IMR-90 (cell line): Measurements from ENCODE around the gene ATP1B3. TPM values are rescaled to one million over a fixed set of nuclear protein-coding genes. Genes with fewer than 3 reads are reported as not detected.

Experiments used
- ATAC-seq: fragments of 200-7000 bp; cut with Tn5 transposase; 2 replicates; pipeline ENCODE4 v1.9.1; 2020; ENCODE audit warnings: low read depth, mild to moderate bottlenecking, moderate library complexity
- BruUV-seq: library from RNA; stranded (reverse); fragments of 400-500 nt; replicated peaks from 2 replicates; lab custom pipeline; 2021; lab: Mats Ljungman, UMichigan
- CTCF ChIA-PET: fragments of 300-600 bp; formaldehyde crosslinking; extraction: SDS; loops from one replicate; lab custom pipeline; 2021; ENCODE audit warnings: antibody characterized with exemption; lab: Yijun Ruan, JAX
- POLR2A ChIA-PET: fragments of 300-600 bp; sonication (Branson Sonifier 250); formaldehyde crosslinking; loops from one replicate; lab custom pipeline; 2022; ENCODE audit warnings: antibody characterized with exemption; ENCODE audit not compliant: unreplicated experiment; lab: Charles Lee
- DNase-seq: peaks from one replicate; pipeline ENCODE4 v3.0.0; 2013
- H2AFZ ChIP-seq: replicated peaks from 2 replicates; pipeline ENCODE3; 2013; ENCODE audit warnings: low read length, mild to moderate bottlenecking; ENCODE audit not compliant: poor library complexity
- H2AK5ac ChIP-seq: 2 replicates; pipeline ENCODE4 v1.6.1; 2013; ENCODE audit warnings: low read depth, low read length, inconsistent platforms
- H2AK9ac ChIP-seq: replicated peaks from 2 replicates; pipeline ENCODE3; 2013; ENCODE audit warnings: mild to moderate bottlenecking, low read depth, low read length, moderate library complexity; ENCODE audit not compliant: poor library complexity
- H2BK120ac ChIP-seq: 2 replicates; pipeline ENCODE4 v1.6.1; 2013; ENCODE audit warnings: low read depth, low read length, inconsistent platforms
- H2BK15ac ChIP-seq: 3 replicates; pipeline ENCODE4 v1.6.1; 2013; ENCODE audit warnings: low read depth, low read length, inconsistent platforms
- H2BK20ac ChIP-seq: 2 replicates; pipeline ENCODE4 v1.6.1; 2013; ENCODE audit warnings: low read depth, mild to moderate bottlenecking, inconsistent platforms, low read length, moderate library complexity
- H2BK5ac ChIP-seq: 2 replicates; pipeline ENCODE4 v1.6.1; 2013; ENCODE audit warnings: mild to moderate bottlenecking, low read depth, low read length, inconsistent platforms; ENCODE audit not compliant: poor library complexity, severe bottlenecking
- H3K14ac ChIP-seq: replicated peaks from 2 replicates; pipeline ENCODE4 v1.6.1; 2013; ENCODE audit warnings: low read depth, low read length, inconsistent platforms
- H3K18ac ChIP-seq: 2 replicates; pipeline ENCODE4 v1.6.1; 2013; ENCODE audit warnings: low read depth, low read length, control low read depth
- H3K23ac ChIP-seq: 2 replicates; pipeline ENCODE4 v1.6.1; 2013; ENCODE audit warnings: low read depth, low read length, inconsistent platforms
- H3K27ac ChIP-seq: 2 replicates; pipeline ENCODE4 v1.5.1; 2013; ENCODE audit warnings: mild to moderate bottlenecking, control low read depth, low read length; ENCODE audit not compliant: insufficient read depth
- H3K27me3 ChIP-seq: 2 replicates; pipeline ENCODE4 v1.6.1; 2013; ENCODE audit warnings: low read length; ENCODE audit not compliant: control insufficient read depth, insufficient read depth
- H3K36me3 ChIP-seq: 2 replicates; pipeline ENCODE4 v1.6.1; 2013; ENCODE audit warnings: low read length, mixed read lengths; ENCODE audit not compliant: control insufficient read depth, insufficient read depth
- H3K4ac ChIP-seq: 2 replicates; pipeline ENCODE4 v1.6.1; 2013; ENCODE audit warnings: low read depth, low read length, inconsistent platforms
- H3K4me1 ChIP-seq: 2 replicates; pipeline ENCODE4 v1.6.1; 2013; ENCODE audit warnings: low read length, mixed read lengths; ENCODE audit not compliant: control insufficient read depth, insufficient read depth
- H3K4me2 ChIP-seq: 2 replicates; pipeline ENCODE4 v1.6.1; 2013; ENCODE audit warnings: low read depth, mild to moderate bottlenecking, control low read depth, low read length, moderate library complexity
- H3K4me3 ChIP-seq: 2 replicates; pipeline ENCODE4 v1.5.1; 2013; ENCODE audit warnings: low read depth, mild to moderate bottlenecking, control low read depth, low read length, moderate library complexity; ENCODE audit not compliant: insufficient read depth
- H3K56ac ChIP-seq: 2 replicates; pipeline ENCODE4 v1.6.1; 2013; ENCODE audit warnings: low read length, inconsistent platforms; ENCODE audit not compliant: insufficient read depth; ENCODE audit errors: extremely low read depth
- H3K79me1 ChIP-seq, 2 experiments: 2 replicates each; pipeline ENCODE4 v1.6.1; 2013; ENCODE audit warnings: low read length in 2 of 2, inconsistent platforms in 1 of 2, low read depth in 1 of 2
- H3K9ac ChIP-seq: 2 replicates; pipeline ENCODE4 v1.6.1; 2013; ENCODE audit warnings: low read depth, low read length, control low read depth
- H3K9me1 ChIP-seq: 2 replicates; pipeline ENCODE4 v1.6.1; 2013; ENCODE audit warnings: low read length, inconsistent platforms; ENCODE audit not compliant: insufficient read depth
- H3K9me3 ChIP-seq: 2 replicates; pipeline ENCODE4 v1.6.1; 2013; ENCODE audit warnings: low read length; ENCODE audit not compliant: control insufficient read depth, insufficient read depth
- H4K20me1 ChIP-seq: 2 replicates; pipeline ENCODE4 v1.6.1; 2013; ENCODE audit warnings: low read length, inconsistent platforms; ENCODE audit not compliant: insufficient read depth
- H4K5ac ChIP-seq: 2 replicates; pipeline ENCODE4 v1.6.1; 2013; ENCODE audit warnings: mild to moderate bottlenecking, low read depth, low read length, control low read depth
- H4K8ac ChIP-seq, 2 experiments: 2 replicates each; pipeline ENCODE4 v1.6.1; 2013; ENCODE audit warnings: low read depth in 2 of 2, low read length in 2 of 2, control low read depth in 1 of 2, inconsistent platforms in 1 of 2
- H4K91ac ChIP-seq: 2 replicates; pipeline ENCODE4 v1.6.1; 2013; ENCODE audit warnings: low read depth, low read length, inconsistent platforms; ENCODE audit not compliant: insufficient read depth
- BHLHE40 ChIP-seq: fragments of 150-350 bp; IDR thresholded peaks from 2 replicates; pipeline ENCODE4 v1.6.1; 2016; ENCODE audit warnings: mild to moderate bottlenecking, low read depth, low read length
- CHD1 ChIP-seq: IDR thresholded peaks from 2 replicates; pipeline ENCODE4 v1.6.1; 2012; ENCODE audit warnings: low read depth, low read length, improper control_type of control experiment
- CTCF ChIP-seq: conservative IDR thresholded peaks from 2 replicates; pipeline ENCODE4 v1.5.1; 2012; ENCODE audit warnings: mild to moderate bottlenecking, low read depth, low read length, improper control_type of control experiment
- FOS ChIP-seq: fragments of 150-350 bp; IDR thresholded peaks from 2 replicates; pipeline ENCODE4 v1.6.1; 2016; ENCODE audit warnings: low read depth, low read length
- RAD21 ChIP-seq: IDR thresholded peaks from 2 replicates; pipeline ENCODE4 v1.6.1; 2012; ENCODE audit warnings: low read length, improper control_type of control experiment
- RCOR1 ChIP-seq: IDR thresholded peaks from 2 replicates; pipeline ENCODE4 v1.6.1; 2012; ENCODE audit warnings: mild to moderate bottlenecking, low read length, improper control_type of control experiment; ENCODE audit not compliant: insufficient replicate concordance
- SMC3 ChIP-seq: fragments of 150-350 bp; IDR thresholded peaks from 2 replicates; pipeline ENCODE4 v1.6.1; 2016; ENCODE audit warnings: low read depth, mild to moderate bottlenecking, antibody characterized with exemption, low read length, moderate library complexity
- USF2 ChIP-seq: fragments of 150-350 bp; IDR thresholded peaks from 2 replicates; pipeline ENCODE4 v1.6.1; 2017; ENCODE audit warnings: mild to moderate bottlenecking, antibody characterized with exemption, low read length, low read depth
- WGBS, 2 experiments: methylation state at CpG; one replicate each; pipeline versions ENCODE4 v1.1.5 to v1.1.7; 2013; ENCODE audit warnings: missing lambda C conversion rate in 2 of 2; ENCODE audit not compliant: insufficient read length in 1 of 2; ENCODE audit errors: extremely low coverage in 2 of 2; 5-methylcytosine and 5-hydroxymethylcytosine counted together
- dilution Hi-C: fragments of 300-500 bp; cut with HindIII; formaldehyde crosslinking; loops from one replicate; pipeline ENCODE4 v1.14.3; 2018; ENCODE audit warnings: low sequenced_read_pairs; ENCODE audit not compliant: unreplicated experiment
- in situ Hi-C: fragments of 300-500 bp; cut with MboI; formaldehyde crosslinking; loops from 3 replicates; pipeline ENCODE4 v1.14.3; 2019; ENCODE audit warnings: low sequenced_read_pairs, inconsistent platforms, mixed read lengths
- intact Hi-C: fragments of 100-400 bp; cut with micrococcal nuclease; formaldehyde crosslinking; loops from 2 replicates; pipeline ENCODE4 v1.10.0; 2022
- polyA plus RNA-seq, 3 experiments: library from polyadenylated mRNA; depleted of rRNA; stranded (reverse); fragments of >200 nt; gene quantifications; 2 replicates each; pipeline ENCODE4 v1.2.3, GENCODE V29; 2012; ENCODE audit warnings: low replicate concordance in 1 of 3
- total RNA-seq: library from RNA; depleted of rRNA; stranded (reverse); fragments of >200 nt; gene quantifications from 2 replicates; pipeline ENCODE4 v1.2.3, GENCODE V29; 2012

ATP1B3 gene
- total and polyA plus RNA-seq, 2 of the 4 experiments (the other 2 are of a cell fraction), result 64.3 to 126 TPM

DNA sequence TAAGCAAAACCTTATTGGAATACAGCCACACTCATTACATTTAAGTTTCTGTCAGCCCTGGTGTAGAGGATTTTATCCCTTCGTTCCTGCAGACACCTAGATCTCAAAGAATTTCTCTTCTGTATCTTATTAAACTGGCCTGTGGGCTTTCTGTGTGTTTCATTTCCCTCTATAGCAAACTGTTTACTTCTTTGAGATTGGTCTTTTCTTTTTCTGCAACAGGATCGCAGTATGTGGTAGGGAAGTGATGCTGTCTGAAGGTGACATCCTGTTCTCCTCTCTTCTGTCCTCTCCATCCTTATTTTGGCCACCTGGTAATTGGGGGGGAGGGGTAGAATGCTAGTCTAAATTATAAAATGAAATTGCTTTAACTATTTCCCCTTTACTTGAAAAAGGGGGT lies 25.5 kb downstream of the ATP1B3 start:
- Histone ChIP-seq H3K79me1 (peaks cover 35 to 51% of the 10 kb centered on the region in 2 experiments), H2BK15ac (no peak overlapping the region), H3K4me1 (peaks cover 5% of the 10 kb centered on the region), H3K27me3 (no peaks in the 10 kb centered on the region), H3K36me3 (peaks cover 7% of the 10 kb centered on the region), H3K56ac (no peak overlapping the region), H3K4ac (no peak overlapping the region), H3K9ac (no peak overlapping the region), H4K5ac (no peak overlapping the region), H2AFZ (no peak overlapping the region), H3K9me1 (peaks cover 5% of the 10 kb centered on the region), H3K27ac (no peak overlapping the region), H4K91ac (no peak overlapping the region), H3K14ac (no peak overlapping the region), H2BK5ac (no peak overlapping the region), H4K8ac (no peak overlapping the region), H3K9me3 (no peaks in the 10 kb centered on the region), H3K18ac (no peak overlapping the region), H3K4me3 (no peak overlapping the region), H3K23ac (no peak overlapping the region), H4K20me1 (peaks cover 2% of the 10 kb centered on the region), H2BK20ac (no peak overlapping the region), H2AK5ac (no peak overlapping the region), H2AK9ac (no peak overlapping the region), H2BK120ac (no peak overlapping the region), H3K4me2 (no peak overlapping the region)
- ATAC-seq (no peak), DNase-seq (no peak)
- WGBS, 2 experiments, result no CpG with 5 or more reads among the region's 2 CpGs
- no TSS peak for BruUV-seq
- POLR2A ChIA-PET, result no interaction called here
- dilution Hi-C loops (no loop called here), intact Hi-C loops (no loop called here), in situ Hi-C loops (no loop called here)
- CTCF ChIA-PET, result no interaction called here
- no peak for TF ChIP-seq CHD1
- no peak for TF ChIP-seq RAD21
- no peak for TF ChIP-seq RCOR1
- no peak for TF ChIP-seq USF2
- TF ChIP-seq CTCF, result no peak
- no peak for TF ChIP-seq FOS
- no peak for TF ChIP-seq SMC3
- no peak for TF ChIP-seq BHLHE40
